ENCODE measurements around the gene ACOXL.

GRCh38 chr2:110827511-110827910, 95.1 kb downstream of the ACOXL start:
- TF ChIP-seq POLR2A (IDR thresholded peaks at IDR 0.05; ENCODE audit: low read length), result no peak
- no peak for TF ChIP-seq GATA1 (IDR thresholded peaks at IDR 0.05; ENCODE audit: low read depth, low read length)

All from erythroblast (primary cell).